ENCODE measurements around the gene KIAA1328.
"Not testable (repeated sequence)": the region's sequence is repeated elsewhere in the genome, so short reads cannot be mapped to it uniquely, and the experiment has no call there.

KIAA1328 gene

DNA sequence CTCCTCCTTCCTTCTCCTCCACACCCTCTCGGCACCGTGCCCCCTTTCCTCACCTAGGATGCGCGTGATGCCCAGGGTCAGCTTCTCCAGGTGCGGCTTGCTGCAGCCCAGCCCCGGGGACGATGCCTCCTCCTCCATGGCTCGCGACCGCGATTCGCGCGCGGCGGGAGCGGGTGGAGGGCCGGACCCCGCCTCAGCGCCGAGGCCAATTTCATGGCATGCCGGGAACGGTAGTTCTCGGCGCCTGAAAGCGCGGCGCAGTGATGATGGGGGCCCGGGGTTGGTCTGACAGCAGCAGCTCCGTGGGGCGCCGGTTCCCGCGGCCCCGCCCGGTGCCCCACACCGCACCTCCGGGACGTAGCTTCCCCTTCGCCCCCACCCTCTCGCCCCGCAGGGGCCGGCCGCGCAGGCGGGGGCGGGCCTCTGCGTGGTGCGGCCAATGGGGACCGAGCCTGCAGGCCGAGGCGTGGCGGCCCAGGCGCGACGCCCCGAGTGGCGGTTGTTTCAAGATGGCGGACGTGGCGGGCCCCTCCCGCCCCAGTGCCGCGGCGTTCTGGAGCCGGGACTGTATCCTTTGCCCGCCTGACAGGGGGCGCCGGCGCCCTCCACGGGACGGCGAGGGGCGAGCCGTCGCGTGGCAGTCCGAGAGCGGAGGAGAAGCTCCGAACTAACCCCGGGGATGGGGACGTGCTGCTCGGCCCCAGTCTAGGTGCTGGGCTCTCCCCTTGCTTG is at the start of gene KIAA1328, which contains the start of gene TPGS2:
KIAA1328 (plus strand) TSS at position 498 of the 732 bp plus-strand sequence; CDS start at position 510, 12 bp downstream.
TPGS2 (minus strand) TSS at position 373 of the 732 bp plus-strand sequence; CDS start at position 138, 235 bp downstream.
- peak; percentile 98 for DNase-seq

GRCh38 chr18:36780748-36781147 is 48.2 kb upstream of the KIAA1328 start:
- no peak for DNase-seq

- no peak for DNase-seq
Measured at GRCh38 chr18:36782710-36783109, 46.2 kb upstream of the KIAA1328 start.

- DNase-seq: no peak
Measured at GRCh38 chr18:36783792-36784191, 45.1 kb upstream of the KIAA1328 start.

GRCh38 chr18:36786686-36787085 is 42.2 kb upstream of the KIAA1328 start:
- DNase-seq: no peak

DNA sequence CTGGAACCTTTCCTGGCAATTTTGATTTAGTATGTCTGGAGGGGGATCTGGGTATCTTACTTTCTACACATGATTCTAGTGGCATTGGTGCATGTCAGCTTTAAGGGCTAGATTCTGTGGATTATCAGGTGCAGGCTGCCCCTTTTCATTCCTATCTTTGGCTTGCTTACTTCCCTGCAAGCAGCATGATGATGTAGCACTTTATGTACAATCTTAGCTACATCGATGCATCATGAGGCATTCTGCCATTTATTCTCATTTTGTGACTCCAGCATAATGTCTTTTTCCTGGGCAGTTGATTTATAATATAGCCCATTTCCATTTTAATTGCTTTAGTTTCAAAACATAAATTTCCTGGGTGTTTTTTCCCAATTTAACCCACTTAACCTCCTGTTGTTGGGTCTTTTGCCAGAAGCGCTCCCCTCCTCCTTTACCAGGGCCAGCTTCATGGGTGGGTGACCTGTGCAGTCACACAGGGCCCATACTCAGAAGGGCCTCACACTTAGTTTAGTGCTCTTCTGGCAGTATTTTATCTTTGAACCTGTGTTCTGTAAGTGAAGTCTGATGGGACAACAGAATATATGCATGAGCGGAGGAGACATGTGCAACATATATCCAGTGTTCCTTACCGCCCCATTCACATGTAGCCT is 36.2 kb upstream of the KIAA1328 start:
- no peak for DNase-seq

- no peak for DNase-seq
Measured at GRCh38 chr18:36798738-36799473, 30.0 kb upstream of the KIAA1328 start.

DNA sequence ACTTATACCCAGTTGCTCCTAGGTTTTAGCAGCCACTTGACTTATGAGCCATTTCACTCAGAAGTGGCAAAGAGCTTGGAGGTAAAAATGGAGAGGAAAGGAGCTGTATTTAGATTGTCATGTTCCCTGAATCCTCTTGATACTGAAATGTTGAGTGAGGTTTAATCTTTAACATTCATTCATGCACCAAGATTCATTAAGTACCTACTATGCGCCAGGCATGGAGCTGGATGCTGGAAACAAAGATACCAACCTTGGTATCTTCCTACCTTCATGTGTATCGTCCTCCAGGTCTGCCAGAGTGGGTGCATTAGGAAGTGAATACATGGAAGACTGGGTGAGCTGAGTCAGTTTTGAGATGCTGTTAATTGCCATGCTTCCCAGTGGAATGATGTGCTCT is 23.8 kb upstream of the KIAA1328 start:
- DNase-seq: no peak

DNA sequence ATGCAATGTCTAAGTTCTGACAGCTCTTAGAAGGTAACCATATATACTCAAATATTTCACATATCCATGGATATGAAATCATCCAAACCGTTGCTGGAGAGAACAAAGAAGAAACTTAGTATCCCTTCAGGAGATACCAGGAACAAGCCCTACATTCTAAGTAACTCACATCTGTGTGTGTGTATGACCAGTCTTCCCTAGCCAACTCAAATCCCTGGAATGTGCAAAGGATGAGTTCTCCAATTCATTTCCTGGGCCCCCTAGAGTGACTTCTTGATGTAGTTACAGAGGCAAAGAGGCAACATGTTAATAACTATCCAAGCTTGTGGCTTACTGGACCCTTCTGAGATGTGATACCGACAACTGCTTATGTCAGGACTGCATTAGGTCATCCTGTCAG is 20.2 kb upstream of the KIAA1328 start:
- no peak for DNase-seq

DNA sequence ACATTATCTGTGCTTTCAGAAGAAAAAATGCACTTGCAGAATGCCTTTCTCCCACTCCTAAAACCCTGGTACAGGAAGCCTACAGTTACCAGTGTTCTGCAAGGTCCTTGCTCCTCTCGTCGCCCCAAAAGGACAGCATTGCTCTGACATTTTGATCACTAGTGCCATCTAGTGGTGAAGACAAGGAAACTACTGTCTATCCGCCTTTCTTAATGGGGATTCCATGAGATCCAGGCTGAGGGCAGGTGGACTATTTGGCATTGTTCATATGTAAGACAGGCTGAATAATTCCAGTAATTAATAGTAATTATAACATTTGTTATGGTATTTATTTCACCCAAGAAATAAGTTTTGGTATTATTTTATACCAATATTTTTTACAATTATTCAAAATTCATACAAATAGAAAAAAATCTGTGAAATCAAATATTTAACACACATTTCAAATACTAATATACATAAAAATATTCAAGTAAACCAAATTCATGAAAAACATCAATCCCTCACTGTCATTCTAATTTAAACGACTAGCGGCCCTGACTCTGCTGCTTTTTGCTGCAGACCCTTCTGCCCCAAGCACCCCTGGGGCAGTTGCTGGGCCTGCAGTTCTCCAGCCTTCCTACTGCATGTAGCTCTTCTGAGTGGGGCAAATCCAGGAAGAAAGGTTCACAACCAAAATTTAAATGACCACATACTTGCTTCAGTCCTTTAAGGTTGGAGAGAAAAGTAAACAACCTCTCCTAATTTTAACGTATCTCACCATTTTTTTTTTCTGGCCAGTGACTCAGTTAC is 19.1 kb upstream of the KIAA1328 start:
- DNase-seq: peak; percentile 71

GRCh38 chr18:36811430-36811829 is 17.5 kb upstream of the KIAA1328 start:
- no peak for DNase-seq

DNA sequence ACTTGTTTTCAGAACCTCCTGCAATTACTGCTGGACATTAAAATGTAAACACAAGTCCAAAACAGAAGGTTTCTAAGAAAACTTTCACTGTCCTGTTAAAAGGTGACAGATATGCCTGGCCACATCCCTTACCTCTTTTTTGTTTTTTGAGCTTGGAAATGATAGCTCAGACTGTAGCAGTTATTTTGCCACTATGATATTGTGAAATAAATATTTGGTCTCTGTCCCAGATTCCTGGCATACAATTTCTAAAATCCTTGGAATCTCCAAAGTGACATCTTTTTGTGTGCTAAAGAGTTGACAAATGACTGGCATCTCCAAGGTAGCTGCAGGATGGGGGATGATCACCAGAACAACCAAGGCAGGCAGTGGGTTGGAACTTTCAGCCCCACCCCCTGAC is 17.0 kb upstream of the KIAA1328 start:
- no peak for DNase-seq

- DNase-seq: no peak
Measured at GRCh38 chr18:36812678-36813077, 16.2 kb upstream of the KIAA1328 start.

GRCh38 chr18:36813101-36813775 is 15.7 kb upstream of the KIAA1328 start:
- DNase-seq: no peak

DNA sequence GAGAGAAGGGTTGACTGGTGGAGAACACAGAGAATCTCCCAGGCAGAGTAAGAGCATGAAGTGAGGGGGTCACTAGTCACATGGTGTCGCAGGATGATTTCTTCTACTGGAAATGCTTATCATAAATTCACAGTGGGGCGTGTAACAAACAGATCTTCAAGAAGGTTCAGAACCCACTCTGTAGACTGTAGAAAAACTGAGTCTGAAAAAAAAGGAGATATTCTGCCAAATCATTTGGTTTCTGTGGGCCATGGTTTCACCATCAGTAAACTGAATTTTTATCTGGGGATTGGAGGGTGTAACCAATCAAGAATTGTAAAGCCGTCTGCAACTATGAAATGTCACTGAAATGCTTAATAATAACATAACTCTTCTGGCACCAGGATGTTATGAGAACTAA is 15.1 kb upstream of the KIAA1328 start:
- no peak for DNase-seq

DNA sequence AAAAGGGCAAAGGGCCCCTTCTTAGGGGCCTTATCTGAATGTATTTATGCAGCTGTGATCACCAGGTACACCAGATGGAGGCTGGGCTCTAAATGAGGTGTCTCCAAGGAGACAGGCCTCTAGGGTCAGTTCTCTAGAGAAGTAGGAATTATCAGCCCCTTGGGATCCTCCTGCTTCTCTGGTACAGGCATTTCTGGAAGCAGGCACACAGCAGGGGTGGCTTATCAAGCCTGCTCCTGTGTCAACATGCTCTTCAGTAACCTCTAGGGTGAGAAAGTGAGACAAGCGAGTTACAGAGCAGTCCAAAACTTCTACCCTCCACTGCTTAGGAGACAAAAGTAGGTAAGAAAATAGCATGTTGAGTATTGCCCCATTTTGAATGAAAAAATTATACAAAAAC is 13.9 kb upstream of the KIAA1328 start:
- no peak for DNase-seq

DNA sequence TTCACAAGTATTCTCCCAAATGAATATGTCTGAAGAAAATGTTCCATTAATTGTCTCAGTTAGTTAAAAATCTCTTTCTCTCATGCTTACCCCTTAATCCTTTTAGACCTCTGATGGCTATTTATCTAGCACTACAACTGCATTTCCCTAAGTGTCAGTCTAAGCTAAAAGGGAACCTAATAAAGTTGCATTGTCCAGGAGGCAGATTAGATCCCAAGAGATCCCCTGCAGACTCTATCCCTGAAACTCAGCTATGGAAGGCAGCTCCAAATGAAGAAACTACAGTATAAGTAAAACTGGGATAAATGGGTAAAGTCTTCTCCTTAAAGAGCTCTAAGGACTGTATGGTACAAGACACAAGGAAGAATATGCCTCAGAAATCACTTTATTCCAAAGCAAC is 12.8 kb upstream of the KIAA1328 start:
- DNase-seq: not testable (repeated sequence)

DNA sequence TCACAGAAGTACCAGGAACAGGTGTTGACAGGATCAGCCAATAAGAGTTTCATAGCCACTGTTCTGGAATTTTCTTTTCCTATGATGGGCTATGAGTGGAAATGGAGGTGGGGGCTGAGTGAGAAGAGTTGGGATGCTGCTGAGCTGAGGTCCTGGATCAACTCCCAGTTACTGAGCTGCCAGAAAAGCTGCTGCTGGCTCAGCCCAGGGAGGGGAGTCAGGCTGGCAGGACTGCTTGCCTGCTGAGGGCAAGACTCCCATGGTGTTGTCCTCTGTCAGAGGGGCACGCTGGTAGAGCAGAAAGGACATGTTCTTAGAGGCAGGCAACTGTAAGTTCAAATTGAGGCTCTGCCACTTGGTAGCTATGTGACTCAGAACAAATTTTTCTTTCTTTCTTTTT is 11.9 kb upstream of the KIAA1328 start:
- DNase-seq: no peak

- no peak for DNase-seq
Measured at GRCh38 chr18:36818652-36819051, 10.3 kb upstream of the KIAA1328 start.

DNA sequence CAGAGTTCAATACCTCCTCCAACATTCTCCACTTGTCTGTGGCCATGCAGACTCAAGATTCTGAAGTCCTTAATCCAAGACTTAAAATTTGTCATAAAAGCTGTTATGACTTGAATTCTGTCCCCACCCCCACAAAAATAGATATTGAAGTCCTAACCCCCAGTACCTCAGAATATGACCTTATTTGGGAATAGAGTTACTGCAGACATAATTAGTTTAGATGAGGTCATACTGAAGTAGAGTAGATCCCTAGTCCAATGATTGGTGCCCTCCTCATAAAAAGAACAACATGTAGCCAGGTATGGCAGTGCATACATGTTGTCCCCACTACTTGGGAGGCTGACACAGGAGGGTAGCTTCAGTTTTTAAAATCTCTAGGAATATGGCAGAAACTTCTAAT is 9.3 kb upstream of the KIAA1328 start:
- no peak for DNase-seq

DNA sequence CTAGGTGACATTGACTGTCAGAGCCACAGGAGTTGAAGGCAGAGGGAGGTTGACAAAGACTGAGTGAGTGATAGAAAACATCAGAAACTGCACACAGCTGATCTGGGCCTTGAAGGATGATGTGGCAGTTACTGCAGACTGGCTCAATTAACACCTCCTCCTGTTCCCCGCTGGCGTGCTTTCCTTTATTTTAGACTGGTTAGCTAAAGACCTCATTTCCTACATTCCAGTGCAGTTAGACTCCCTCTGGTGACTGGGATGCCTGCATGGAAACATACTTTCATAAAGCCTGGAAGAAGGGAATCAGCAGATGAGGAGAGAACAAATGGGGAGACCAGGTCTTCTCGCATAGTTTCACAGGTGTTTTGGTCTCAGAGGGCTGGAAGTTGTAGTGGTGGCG is 7.2 kb upstream of the KIAA1328 start:
- DNase-seq: no peak

DNA sequence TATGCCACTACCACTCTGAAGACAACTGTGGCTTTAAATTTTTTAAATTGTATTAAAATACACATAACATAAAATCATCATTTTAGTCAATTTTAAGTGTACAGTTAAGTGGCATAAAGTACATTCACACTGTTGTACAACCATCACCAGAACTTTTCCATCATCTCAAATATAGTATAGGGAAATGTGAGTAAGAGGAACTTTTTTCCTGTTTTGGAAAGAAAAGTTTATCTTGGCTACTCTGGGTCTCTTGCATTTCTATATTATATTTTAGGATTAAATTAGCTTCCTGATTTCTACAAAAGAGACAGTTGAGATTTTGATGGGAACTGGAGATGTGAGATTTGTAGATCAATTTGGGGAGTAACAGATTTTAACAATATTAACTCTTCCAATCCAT is 3.4 kb upstream of the KIAA1328 start:
- no peak for DNase-seq
